Cardiac septum (tissue), 1 donor: ENCODE results near the gene PIN1. TPM values are rescaled to one million over a fixed set of nuclear protein-coding genes. Genes with fewer than 3 reads are reported as not detected.

Source experiments
- DNase-seq: peaks from one replicate; pipeline ENCODE4 v3.0.0-alpha.2; 2020; ENCODE audit warnings: low spot score
- intact Hi-C: fragments of 100-400 bp; cut with DNase I; formaldehyde crosslinking; loops from one replicate; pipeline ENCODE4 v1.14.0; 2022
- total RNA-seq: library from RNA; stranded (reverse); fragmentation: NEBNext Ultra II Directional; extraction: Animal tissue kit (Norgen Biotek cat#: 25700); gene quantifications from one replicate; pipeline ENCODE4 v1.2.1, GENCODE V29; 2021
- donor health status: DM: no; HTN: no; CAD: no.

Gene PIN1
- total RNA-seq, 1 donor from 2014 or later: 93.5 TPM

DNA sequence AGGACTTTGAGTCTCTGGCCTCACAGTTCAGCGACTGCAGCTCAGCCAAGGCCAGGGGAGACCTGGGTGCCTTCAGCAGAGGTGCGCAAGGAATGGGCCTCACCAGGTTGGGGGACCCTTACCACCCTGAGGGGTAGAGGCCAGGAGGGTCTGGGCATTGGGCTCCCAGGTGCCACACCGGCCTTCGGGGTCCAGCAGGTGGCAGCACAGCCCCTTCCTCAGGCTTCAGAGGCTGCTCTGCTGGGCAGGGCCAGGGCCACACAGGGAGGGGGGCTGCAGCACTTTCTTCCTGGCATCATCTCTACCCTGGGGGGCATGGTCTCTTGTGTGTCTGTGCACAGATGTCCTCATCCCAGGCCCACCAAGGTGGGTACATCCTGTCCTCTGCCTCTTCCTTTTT, 12.9 kb downstream of the PIN1 start:
- DNase-seq: no peak
- intact Hi-C loops: no loop called here

DNA sequence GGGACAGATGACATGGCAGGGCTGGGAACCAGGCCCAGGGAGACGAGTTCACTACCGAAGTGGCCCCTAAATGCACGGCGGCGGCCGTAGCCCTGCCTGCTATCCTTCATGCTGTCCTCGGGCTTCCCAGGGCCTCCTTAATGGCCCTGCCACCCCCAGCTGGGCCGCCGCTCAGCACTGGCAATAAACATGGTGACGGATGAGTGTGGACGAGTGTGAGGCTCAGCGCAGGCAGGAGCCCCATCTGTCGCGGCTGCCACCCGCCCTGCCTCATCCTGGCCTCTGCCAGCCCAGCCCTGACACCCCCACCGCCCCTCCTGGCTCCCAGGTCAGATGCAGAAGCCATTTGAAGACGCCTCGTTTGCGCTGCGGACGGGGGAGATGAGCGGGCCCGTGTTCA, 13.6 kb downstream of the PIN1 start:
- DNase-seq: no peak
- intact Hi-C loops: no loop called here

- no peak for DNase-seq
- intact Hi-C loops: no loop called here
Measured at GRCh38 chr19:9849791-9850190, 14.7 kb downstream of the PIN1 start.

GRCh38 chr19:9850235-9850959, 15.3 kb downstream of the PIN1 start:
- no peak for DNase-seq
- intact Hi-C loops: no loop called here

- intact Hi-C loops: no loop called here
- no peak for DNase-seq
Measured at GRCh38 chr19:9854282-9854846, 19.2 kb downstream of the PIN1 start.

- DNase-seq: no peak
- intact Hi-C loops: no loop called here
Measured at GRCh38 chr19:9856609-9857008, 21.5 kb downstream of the PIN1 start.

DNA sequence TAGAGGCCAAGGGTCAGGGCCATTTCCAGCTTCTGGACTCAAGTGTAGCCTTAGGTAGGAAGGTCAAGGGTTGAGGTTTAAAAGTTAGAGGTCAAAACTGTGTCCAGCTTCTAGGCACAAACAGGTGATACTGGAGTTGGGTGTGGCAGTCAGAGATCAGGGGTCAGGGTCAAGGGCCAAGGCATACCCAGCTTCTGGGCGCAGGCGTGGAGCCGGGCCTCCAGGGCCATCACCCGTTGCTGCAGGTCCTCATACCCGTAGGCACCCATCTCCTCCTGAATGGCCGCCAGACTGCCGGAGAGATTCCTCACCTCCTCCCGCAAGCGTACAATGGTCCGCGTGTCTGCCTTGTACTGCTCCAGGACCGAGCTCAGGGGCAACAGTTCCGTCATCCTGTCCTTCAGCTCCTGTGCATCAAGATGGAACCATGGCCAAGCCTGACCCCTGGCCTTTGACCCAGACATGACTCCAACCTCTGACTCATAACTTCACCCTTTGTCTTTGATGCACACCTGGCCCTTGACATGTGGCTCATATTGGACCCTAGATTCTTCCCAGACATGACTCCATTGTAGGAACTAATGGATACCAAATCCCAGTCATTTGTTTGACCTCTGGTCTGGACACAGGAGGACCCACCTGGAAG, 22.1 kb downstream of the PIN1 start:
- no peak for DNase-seq
- intact Hi-C loops: no loop called here

- no peak for DNase-seq
Measured at GRCh38 chr19:9857920-9858746, 23.0 kb downstream of the PIN1 start.

DNA sequence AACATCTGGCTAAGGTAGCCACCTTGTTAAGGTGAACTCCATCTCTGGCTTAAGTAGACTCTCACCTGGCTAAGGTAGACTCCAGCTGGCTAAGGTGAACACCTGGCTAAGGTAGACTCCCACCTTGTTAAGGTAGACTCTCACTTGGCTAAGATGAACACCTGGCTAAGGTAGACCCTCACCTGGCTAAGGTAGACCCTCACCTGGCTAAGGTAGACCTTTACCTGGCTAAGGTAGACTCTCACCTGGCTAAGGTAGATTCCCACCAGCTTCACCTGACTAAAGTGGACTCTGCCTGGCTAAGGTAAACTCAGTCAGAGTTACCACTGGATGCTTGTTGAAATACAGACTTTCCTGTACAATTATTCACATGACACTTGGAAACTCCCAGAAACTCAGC, 23.6 kb downstream of the PIN1 start:
- DNase-seq: no peak
- intact Hi-C loops: no loop called here

More at GRCh38 chr19:9857920-9858746, 23.0 kb downstream of the PIN1 start:
- intact Hi-C loops: no loop called here

GRCh38 chr19:9860407-9860806, 25.3 kb downstream of the PIN1 start:
- intact Hi-C loops: no loop called here

DNA sequence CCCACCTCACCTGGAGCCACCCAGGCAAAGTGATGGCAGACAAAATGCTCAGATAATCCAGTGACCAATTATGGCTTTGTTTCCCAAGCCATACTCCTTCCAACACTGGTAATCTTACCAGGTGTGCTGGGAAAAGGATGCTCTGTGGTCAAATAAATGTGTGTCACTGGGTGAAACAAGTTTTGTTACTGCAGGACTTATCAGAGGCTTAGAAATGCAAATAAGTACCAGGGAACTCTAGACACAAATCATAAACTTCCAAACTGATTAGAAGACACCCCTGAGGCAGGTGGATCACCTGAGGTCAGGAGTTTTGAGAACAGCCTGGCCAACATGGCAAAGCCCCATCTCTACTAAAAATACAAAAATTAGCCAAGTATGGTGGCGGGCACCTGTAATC, 26.4 kb downstream of the PIN1 start:
- no peak for DNase-seq
- intact Hi-C loops: no loop called here

More at GRCh38 chr19:9860407-9860806, 25.3 kb downstream of the PIN1 start:
- DNase-seq: no peak

DNA sequence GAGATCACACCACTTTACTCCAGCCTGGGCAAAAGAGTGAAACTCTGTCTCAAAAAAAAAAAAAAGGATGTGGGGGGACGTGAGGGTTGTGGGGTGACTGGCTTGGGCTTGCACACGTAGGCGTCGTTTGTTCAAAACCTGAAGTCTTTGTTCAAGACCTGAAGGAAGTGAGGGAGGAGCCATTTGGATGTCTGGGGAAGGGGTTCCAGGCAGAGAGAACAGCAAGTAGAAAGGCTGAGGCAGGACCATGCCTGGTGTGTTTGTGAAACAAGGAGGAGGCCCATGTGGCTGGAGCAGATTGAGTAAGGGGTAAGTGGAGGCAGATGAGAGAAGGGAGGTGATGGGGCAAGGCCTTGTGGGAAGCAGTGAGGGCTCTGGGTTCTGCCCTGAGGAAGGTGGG, 27.8 kb downstream of the PIN1 start:
- intact Hi-C loops: no loop called here

GRCh38 chr19:9863759-9864158, 28.6 kb downstream of the PIN1 start:
- intact Hi-C loops: no loop called here
- no peak for DNase-seq

More for the DNA sequence above, 27.8 kb downstream of the PIN1 start:
- no peak for DNase-seq

DNA sequence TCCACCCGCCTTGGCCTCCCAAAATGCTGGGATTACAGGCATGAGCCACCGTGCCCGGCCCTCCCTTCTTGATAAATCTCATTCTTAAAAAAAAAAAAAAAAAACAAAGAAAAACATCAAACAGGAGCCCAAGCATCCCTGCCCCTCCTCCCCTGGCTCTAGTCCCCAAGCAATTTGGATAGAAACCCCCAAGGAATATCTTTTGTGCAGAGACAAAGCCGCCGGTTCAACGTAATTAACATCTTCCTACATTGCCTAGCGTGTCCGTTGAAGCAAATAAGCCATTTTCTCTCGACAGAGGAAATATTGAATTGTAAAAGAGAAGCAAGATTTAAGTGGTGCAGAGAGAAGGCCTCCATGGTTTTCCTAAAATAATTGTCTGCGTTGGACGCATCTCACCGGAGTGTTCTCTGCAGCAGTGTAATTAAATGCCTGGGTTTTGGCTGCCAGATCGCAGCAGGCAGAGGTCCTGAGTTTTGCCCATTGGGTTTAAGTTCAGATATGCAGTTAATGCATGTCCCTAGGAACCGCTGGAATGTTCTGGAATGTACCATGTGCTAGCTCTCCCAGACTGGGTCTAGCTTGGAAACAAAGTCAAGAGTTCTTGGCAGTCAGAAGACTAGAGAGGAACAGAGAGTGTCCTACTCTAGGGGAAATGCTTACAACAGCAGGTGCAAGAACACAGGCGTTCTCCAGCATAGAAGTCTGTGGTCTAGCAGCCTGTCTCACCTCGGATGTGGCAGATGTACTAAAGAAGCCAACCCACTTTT, 30.8 kb downstream of the PIN1 start:
- intact Hi-C loops: no loop called here
- DNase-seq: no peak

- DNase-seq: no peak
- intact Hi-C loops: no loop called here
Measured at GRCh38 chr19:9868983-9869617, 34.0 kb downstream of the PIN1 start.

- intact Hi-C loops: no loop called here
- no peak for DNase-seq
Measured at GRCh38 chr19:9871626-9872338, 36.7 kb downstream of the PIN1 start.

GRCh38 chr19:9872618-9873242, 37.6 kb downstream of the PIN1 start:
- intact Hi-C loops: no loop called here
- no peak for DNase-seq

DNA sequence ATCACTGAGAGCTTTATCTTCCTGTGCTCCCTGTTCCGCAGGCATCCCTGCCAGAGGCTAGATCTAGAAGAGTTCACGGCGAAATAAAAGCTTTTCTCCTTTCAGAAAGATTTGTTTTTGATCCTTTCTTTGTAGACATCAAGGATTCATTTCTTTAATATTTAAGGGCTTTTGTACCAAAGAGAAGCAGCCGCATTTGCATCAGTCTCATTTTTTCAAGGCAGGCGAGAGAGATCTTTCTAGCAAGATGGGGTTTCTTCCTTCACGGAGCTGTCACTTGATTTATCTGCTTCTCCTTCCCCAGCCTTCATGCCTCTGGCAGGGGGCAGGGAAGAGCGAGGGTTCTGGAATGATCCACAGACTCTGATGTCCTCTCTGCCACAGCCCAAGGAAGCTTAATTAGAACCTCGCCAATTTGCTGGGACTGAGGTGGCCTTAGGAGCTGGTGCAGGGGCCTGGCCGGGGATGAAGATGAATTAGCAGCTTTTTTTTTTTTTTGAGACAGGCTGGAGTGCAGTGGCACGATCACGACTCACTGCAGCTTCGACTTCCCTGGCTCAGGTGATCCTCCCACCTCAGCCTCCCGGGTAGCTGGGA, 40.0 kb downstream of the PIN1 start:
- intact Hi-C loops: no loop called here
- no peak for DNase-seq
